Mesendoderm (in vitro differentiated cells): Measurements from ENCODE around the gene MYZAP.

Experiments used
- DNase-seq: peaks from one replicate; pipeline ENCODE4 v3.0.0; 2013
- H2AK5ac ChIP-seq: 2 replicates; pipeline ENCODE4 v1.6.1; 2013; ENCODE audit warnings: low read length, inconsistent platforms
- H2BK120ac ChIP-seq: 2 replicates; pipeline ENCODE4 v1.6.1; 2013; ENCODE audit warnings: low read depth, mild to moderate bottlenecking, low read length, moderate library complexity, mixed read lengths
- H2BK15ac ChIP-seq: replicated peaks from 2 replicates; pipeline ENCODE4 v1.6.1; 2013; ENCODE audit warnings: low read depth, mild to moderate bottlenecking, moderate library complexity
- H2BK5ac ChIP-seq: 2 replicates; pipeline ENCODE4 v1.6.1; 2013; ENCODE audit warnings: low read length, inconsistent platforms
- H3K18ac ChIP-seq: 2 replicates; pipeline ENCODE4 v1.6.1; 2013; ENCODE audit warnings: mild to moderate bottlenecking, low read length, mixed read lengths
- H3K23ac ChIP-seq: one replicate; pipeline ENCODE4 v1.6.1; 2013; ENCODE audit warnings: low read length
- H3K27ac ChIP-seq: 2 replicates; pipeline ENCODE4 v1.5.1; 2013; ENCODE audit warnings: low read depth, mild to moderate bottlenecking, inconsistent platforms, low read length, moderate library complexity
- H3K27me3 ChIP-seq: 2 replicates; pipeline ENCODE4 v1.6.1; 2013; ENCODE audit warnings: low read length, control low read depth, mild to moderate bottlenecking, inconsistent platforms; ENCODE audit not compliant: insufficient read depth, poor library complexity
- H3K36me3 ChIP-seq: 2 replicates; pipeline ENCODE4 v1.6.1; 2013; ENCODE audit warnings: low read length, inconsistent platforms; ENCODE audit not compliant: control insufficient read depth, insufficient read depth
- H3K4ac ChIP-seq: one replicate; pipeline ENCODE4 v1.6.1; 2013; ENCODE audit warnings: low read depth, mild to moderate bottlenecking, low read length, moderate library complexity
- H3K4me1 ChIP-seq: 2 replicates; pipeline ENCODE4 v1.6.1; 2013; ENCODE audit warnings: low read depth, low read length, inconsistent platforms; ENCODE audit not compliant: control insufficient read depth
- H3K4me2 ChIP-seq: 2 replicates; pipeline ENCODE4 v1.6.1; 2013; ENCODE audit warnings: low read length
- H3K4me3 ChIP-seq: 2 replicates; pipeline ENCODE4 v1.5.1; 2013; ENCODE audit warnings: mild to moderate bottlenecking, low read length
- H3K56ac ChIP-seq: one replicate; pipeline ENCODE4 v1.6.1; 2013; ENCODE audit warnings: low read length
- H3K79me1 ChIP-seq: 2 replicates; pipeline ENCODE4 v1.6.1; 2013; ENCODE audit warnings: low read length, inconsistent platforms
- H3K79me2 ChIP-seq: 2 replicates; pipeline ENCODE4 v1.6.1; 2013; ENCODE audit warnings: mild to moderate bottlenecking, low read length; ENCODE audit not compliant: control insufficient read depth, insufficient read depth
- H3K9ac ChIP-seq: 2 replicates; pipeline ENCODE4 v1.6.1; 2013; ENCODE audit warnings: low read length, inconsistent platforms
- H4K5ac ChIP-seq: one replicate; pipeline ENCODE4 v1.6.1; 2013; ENCODE audit warnings: low read length
- H4K8ac ChIP-seq: one replicate; pipeline ENCODE4 v1.6.1; 2013; ENCODE audit warnings: low read depth, mild to moderate bottlenecking, control low read depth, low read length, moderate library complexity
- WGBS: extraction: QIAGEN DNeasy Blood & Tissue Kit; methylation state at CpG from one replicate; pipeline ENCODE4 v1.1.7; 2013; ENCODE audit warnings: low lambda C conversion rate, missing lambda C conversion rate; ENCODE audit not compliant: insufficient coverage; ENCODE audit errors: extremely low coverage; 5-methylcytosine and 5-hydroxymethylcytosine counted together

Gene MYZAP

DNA sequence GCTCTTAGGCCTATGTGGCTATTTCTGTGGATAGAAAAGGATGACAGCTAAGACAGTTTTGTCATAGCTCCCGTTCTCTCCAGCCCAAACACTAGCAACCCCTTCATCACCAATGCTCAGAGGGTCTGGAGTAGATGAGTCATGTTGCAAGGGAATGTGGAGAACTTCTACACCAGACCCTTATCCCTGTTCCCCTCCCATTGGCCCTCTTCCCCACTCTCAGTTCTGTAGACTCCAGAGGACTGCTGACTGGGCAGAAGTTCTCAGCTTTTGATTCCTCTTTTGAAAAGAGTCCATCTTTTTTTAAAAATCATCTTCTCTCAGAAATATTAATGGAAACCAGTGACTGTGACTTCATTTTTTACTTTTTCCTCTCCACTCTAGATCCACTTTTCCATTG is 2.4 kb upstream of the MYZAP start:
- Histone ChIP-seq H3K4me2 (no peak overlapping the region), H3K79me2 (no peaks in the 10 kb centered on the region), H4K8ac (no peak overlapping the region), H2BK15ac (no peak overlapping the region), H3K36me3 (no peaks in the 10 kb centered on the region), H3K23ac (no peak overlapping the region), H3K4me1 (no peaks in the 10 kb centered on the region), H3K4me3 (no peak overlapping the region), H3K27ac (no peak overlapping the region), H3K79me1 (no peaks in the 10 kb centered on the region), H4K5ac (no peak overlapping the region), H3K56ac (no peak overlapping the region), H3K27me3 (no peaks in the 10 kb centered on the region), H2BK5ac (no peak overlapping the region), H3K4ac (no peak overlapping the region), H2BK120ac (no peak overlapping the region), H3K9ac (no peak overlapping the region), H3K18ac (no peak overlapping the region), H2AK5ac (no peak overlapping the region)
- WGBS: no CpG with 5 or more reads among the region's 1 CpG
- DNase-seq: no peak

DNA sequence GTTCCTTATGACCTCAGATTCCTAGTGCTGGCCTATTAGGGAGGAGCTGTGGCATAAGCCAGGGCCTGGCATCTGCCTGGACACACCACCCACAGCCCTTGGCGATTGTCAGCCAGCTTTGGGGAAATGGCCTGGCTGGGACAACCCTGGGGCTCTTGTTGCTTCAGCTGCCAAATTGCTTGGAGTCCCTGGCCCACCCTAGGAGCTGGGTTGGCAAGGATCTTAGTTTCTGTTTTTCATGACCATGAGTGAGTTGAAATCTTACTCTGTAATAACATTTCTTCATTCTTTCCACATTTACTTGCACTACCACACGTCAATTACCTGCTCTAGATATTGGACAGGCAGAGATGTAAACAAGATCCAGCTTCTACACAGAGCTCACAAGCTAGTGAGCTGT is 1.9 kb upstream of the MYZAP start:
- Histone ChIP-seq H2AK5ac (no peak overlapping the region), H4K5ac (no peak overlapping the region), H3K4me3 (no peak overlapping the region), H3K23ac (no peak overlapping the region), H3K27me3 (no peaks in the 10 kb centered on the region), H3K4ac (no peak overlapping the region), H2BK5ac (no peak overlapping the region), H4K8ac (no peak overlapping the region), H3K56ac (no peak overlapping the region), H3K27ac (no peak overlapping the region), H3K79me1 (no peaks in the 10 kb centered on the region), H2BK120ac (no peak overlapping the region), H3K36me3 (no peaks in the 10 kb centered on the region), H3K9ac (no peak overlapping the region), H3K4me2 (no peak overlapping the region), H3K18ac (no peak overlapping the region), H3K4me1 (no peaks in the 10 kb centered on the region), H3K79me2 (no peaks in the 10 kb centered on the region), H2BK15ac (no peak overlapping the region)
- DNase-seq: no peak
- no CpG with 5 or more reads among the region's 2 CpGs for WGBS

DNA sequence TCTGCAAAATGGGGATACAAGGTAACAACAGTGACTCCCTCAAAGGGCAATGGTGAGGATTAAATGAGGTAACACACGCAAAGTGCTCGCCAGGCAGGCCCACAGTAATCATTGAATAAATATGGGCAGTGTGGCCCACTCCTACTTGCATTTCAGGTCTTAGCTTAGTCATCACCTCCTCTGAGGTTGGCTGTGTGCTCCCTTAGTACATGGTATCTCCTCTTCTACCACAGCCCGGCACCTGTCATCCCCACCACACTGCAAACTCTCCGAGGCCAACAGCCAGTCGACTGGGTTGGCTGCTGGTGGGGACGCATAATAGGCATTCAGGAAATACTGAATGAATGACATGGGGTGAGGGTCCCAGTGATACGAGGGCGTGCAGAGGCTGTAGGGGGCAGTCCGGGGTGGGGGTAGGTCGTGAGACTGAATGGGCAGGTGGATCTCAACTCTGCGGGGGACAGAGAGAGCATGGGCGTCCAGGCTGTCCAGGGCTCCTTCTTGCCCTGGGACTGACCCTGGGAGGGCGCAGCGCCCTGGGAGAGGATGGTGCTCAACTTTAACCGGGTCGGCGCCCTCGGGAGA is 375 bp upstream of the MYZAP start:
- Histone ChIP-seq H3K4me3 (no peak overlapping the region), H3K79me2 (no peaks in the 10 kb centered on the region), H3K27me3 (no peaks in the 10 kb centered on the region), H2AK5ac (no peak overlapping the region), H2BK15ac (no peak overlapping the region), H3K36me3 (no peaks in the 10 kb centered on the region), H3K4me1 (no peaks in the 10 kb centered on the region), H3K4me2 (peak overlapping the region; percentile 29), H2BK120ac (no peak overlapping the region), H3K79me1 (no peaks in the 10 kb centered on the region), H3K18ac (no peak overlapping the region), H3K9ac (peak overlapping the region; percentile 2), H2BK5ac (no peak overlapping the region), H3K27ac (no peak overlapping the region), H4K5ac (no peak overlapping the region), H3K4ac (no peak overlapping the region), H3K23ac (no peak overlapping the region), H4K8ac (no peak overlapping the region), H3K56ac (peak overlapping the region; percentile 49)
- WGBS: no CpG with 5 or more reads among the region's 18 CpGs
- DNase-seq: peak; percentile 3

DNA sequence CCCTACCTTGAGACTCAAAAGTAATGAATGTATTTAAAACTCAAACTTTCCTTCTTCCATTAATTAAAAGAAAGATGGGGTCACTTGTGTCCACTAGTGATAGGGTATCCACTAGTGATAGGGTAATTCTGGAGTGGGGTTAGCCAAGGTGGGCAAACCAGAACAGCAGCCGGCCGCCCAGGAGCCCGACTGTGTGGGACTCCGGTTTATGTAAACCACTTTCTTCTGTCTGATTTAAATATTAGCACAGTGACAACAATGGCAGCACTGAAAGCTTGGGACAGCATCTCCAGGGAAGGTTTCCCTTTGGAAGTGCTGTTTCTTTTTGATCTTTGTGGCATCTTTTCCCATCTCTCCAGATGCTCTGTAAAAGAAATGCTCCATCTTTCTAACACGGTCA is 722 bp downstream of the MYZAP start:
- H3K9ac ChIP-seq: no peak overlapping the region
- H3K4me1 ChIP-seq: no peaks in the 10 kb centered on the region
- H3K79me1 ChIP-seq: no peaks in the 10 kb centered on the region
- no peak overlapping the region for H3K23ac ChIP-seq
- H3K27ac ChIP-seq: no peak overlapping the region
- H2BK120ac ChIP-seq: no peak overlapping the region
- H3K56ac ChIP-seq: no peak overlapping the region
- H4K8ac ChIP-seq: no peak overlapping the region
- H3K4ac ChIP-seq: no peak overlapping the region
- no peaks in the 10 kb centered on the region for H3K79me2 ChIP-seq
- H2BK5ac ChIP-seq: no peak overlapping the region
- no peak overlapping the region for H4K5ac ChIP-seq
- no peak overlapping the region for H3K4me3 ChIP-seq
- no peak overlapping the region for H3K4me2 ChIP-seq
- no peak overlapping the region for H2BK15ac ChIP-seq
- H3K18ac ChIP-seq: no peak overlapping the region
- no peaks in the 10 kb centered on the region for H3K36me3 ChIP-seq
- DNase-seq: no peak
- no CpG with 5 or more reads among the region's 5 CpGs for WGBS
- H2AK5ac ChIP-seq: no peak overlapping the region
- no peaks in the 10 kb centered on the region for H3K27me3 ChIP-seq

DNA sequence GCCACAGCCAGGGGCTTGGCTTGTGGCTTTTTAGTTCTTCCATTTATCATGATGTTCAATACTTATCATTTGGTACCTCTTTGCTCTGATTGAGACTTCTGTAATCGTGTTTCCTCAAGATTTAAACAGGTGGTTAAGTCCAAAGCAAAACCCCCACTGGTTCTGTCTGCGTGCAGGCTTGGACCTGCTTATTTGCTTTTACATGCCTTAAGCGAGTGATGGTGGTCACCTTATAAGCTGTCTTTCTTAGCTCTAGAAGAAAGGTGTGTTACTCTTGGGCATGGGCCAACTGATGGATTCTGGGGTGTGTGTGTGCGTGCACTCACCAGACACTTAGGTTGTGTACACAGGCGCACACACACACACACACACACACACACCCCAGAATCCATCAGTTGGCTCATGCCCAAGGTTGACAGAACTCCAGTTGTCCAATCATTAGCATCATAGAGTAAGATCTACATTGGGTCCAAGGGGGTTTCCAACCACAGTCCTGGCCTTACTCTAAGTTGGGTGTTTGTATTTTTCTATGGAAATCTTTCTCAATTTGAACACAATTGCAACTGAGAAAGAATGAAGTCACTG is 1.2 kb downstream of the MYZAP start:
- Histone ChIP-seq H3K4me2 (no peak overlapping the region), H3K23ac (no peak overlapping the region), H3K36me3 (no peaks in the 10 kb centered on the region), H3K4me1 (no peaks in the 10 kb centered on the region), H3K27me3 (no peaks in the 10 kb centered on the region), H3K27ac (no peak overlapping the region), H3K18ac (no peak overlapping the region), H2BK5ac (no peak overlapping the region), H2BK120ac (no peak overlapping the region), H3K4me3 (no peak overlapping the region), H3K79me1 (no peaks in the 10 kb centered on the region), H3K9ac (no peak overlapping the region), H4K8ac (no peak overlapping the region), H3K56ac (no peak overlapping the region), H3K4ac (no peak overlapping the region), H2AK5ac (no peak overlapping the region), H2BK15ac (no peak overlapping the region), H3K79me2 (no peaks in the 10 kb centered on the region), H4K5ac (no peak overlapping the region)
- no CpG with 5 or more reads among the region's 5 CpGs for WGBS
- no peak for DNase-seq

DNA sequence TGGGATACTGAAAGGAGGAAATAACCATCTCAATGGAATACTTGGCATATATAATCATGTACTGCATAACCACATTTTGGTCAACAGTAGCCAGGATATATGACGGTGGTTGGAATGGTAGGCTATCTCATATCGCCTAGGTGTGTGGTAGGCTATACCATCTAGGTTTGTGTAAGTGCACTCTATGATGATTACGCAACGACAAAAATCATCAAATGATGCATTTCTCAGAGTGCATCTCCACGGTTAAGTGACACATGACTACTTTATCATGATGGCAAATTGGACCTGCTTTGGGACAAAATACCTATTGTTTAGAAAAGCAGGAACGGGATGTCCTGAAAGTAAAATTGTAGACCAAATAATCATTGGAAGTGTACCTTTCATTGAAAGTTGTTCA is 2.8 kb downstream of the MYZAP start:
- H3K27ac ChIP-seq: no peak overlapping the region
- no peaks in the 10 kb centered on the region for H3K27me3 ChIP-seq
- no peak overlapping the region for H4K8ac ChIP-seq
- no peaks in the 10 kb centered on the region for H3K79me1 ChIP-seq
- H3K4ac ChIP-seq: no peak overlapping the region
- no peak overlapping the region for H3K9ac ChIP-seq
- DNase-seq: no peak
- H3K23ac ChIP-seq: no peak overlapping the region
- no peak overlapping the region for H3K18ac ChIP-seq
- no peak overlapping the region for H2BK15ac ChIP-seq
- H3K4me1 ChIP-seq: no peaks in the 10 kb centered on the region
- no peak overlapping the region for H3K4me3 ChIP-seq
- H3K36me3 ChIP-seq: no peaks in the 10 kb centered on the region
- H3K79me2 ChIP-seq: no peaks in the 10 kb centered on the region
- WGBS: no CpG with 5 or more reads among the region's 6 CpGs
- H3K4me2 ChIP-seq: no peak overlapping the region
- H2AK5ac ChIP-seq: no peak overlapping the region
- H2BK120ac ChIP-seq: no peak overlapping the region
- H4K5ac ChIP-seq: no peak overlapping the region
- no peak overlapping the region for H3K56ac ChIP-seq
- H2BK5ac ChIP-seq: no peak overlapping the region
